HCT116 (cell line): ENCODE data around the gene RPL10.

Source experiments
- POLR2A ChIP-seq: IDR thresholded peaks from 2 replicates; pipeline ENCODE4 v1.7.0; 2011; ENCODE audit warnings: borderline replicate concordance; ENCODE audit not compliant: insufficient read depth, insufficient read length; ENCODE audit errors: extremely low read depth
- POLR2AphosphoS5 ChIP-seq: IDR thresholded peaks from 2 replicates; pipeline ENCODE4 v1.6.1; 2011; ENCODE audit warnings: mild to moderate bottlenecking, low read depth, low read length, moderate library complexity

- TF ChIP-seq POLR2AphosphoS5 (no peak), POLR2A (no peak)
Measured at GRCh38 chrX:154412468-154412867, 14.3 kb downstream of the RPL10 start.
